MM.1S (cell line): ENCODE measurements around the gene FRK.

Experiments used
- EZH2 ChIP-seq: fragments of 300-600 bp; sonication (generic); optimal IDR thresholded peaks from 2 replicates; pipeline ENCODE3; 2017; ENCODE audit warnings: low read depth, mild to moderate bottlenecking, antibody characterized with exemption, low read length, mixed read lengths
- EZH2phosphoT487 ChIP-seq: fragments of 300-600 bp; sonication (generic); IDR thresholded peaks from 2 replicates; pipeline ENCODE4 v1.6.1; 2018; ENCODE audit warnings: antibody characterized with exemption, low read length
- TF ChIP-seq, protein P1 (sequence below): fragments of 300-600 bp; sonication (generic); IDR thresholded peaks from 2 replicates; pipeline ENCODE4 v1.5.1; 2016; ENCODE audit warnings: antibody characterized with exemption, low read length, mixed read lengths

DNA sequence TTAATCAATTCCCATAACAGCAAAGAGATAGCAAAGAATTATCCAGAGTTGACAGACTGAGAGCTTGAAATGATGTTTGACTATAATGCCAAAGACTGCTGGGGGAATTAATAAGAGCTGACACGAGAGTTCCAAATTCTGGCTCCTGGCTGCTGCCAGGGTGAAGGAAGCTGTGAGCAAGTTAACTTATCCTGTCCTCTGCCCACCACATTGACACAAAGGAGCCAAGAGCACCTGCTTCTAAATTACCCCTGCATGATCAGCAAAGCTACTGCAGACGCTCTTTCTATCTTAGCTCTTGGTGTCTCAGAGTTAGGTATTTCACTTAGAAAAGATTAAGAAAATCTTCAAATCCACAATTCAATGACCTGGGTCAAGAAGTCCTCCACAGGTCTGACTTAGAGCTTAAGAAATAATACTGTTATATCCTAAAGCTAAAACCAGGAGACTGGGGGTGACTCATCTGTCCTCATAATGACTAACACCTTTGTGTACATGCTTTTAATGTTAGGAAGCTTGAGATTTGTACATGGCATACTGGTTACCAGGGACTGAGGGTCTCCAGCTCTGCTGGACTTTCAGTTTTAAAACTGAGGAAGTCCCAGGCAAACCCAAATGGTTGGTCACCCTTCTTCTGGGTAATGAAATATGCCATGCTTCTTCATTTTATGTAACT, 13.2 kb upstream of the FRK start:
- TF ChIP-seq, protein P1, sequence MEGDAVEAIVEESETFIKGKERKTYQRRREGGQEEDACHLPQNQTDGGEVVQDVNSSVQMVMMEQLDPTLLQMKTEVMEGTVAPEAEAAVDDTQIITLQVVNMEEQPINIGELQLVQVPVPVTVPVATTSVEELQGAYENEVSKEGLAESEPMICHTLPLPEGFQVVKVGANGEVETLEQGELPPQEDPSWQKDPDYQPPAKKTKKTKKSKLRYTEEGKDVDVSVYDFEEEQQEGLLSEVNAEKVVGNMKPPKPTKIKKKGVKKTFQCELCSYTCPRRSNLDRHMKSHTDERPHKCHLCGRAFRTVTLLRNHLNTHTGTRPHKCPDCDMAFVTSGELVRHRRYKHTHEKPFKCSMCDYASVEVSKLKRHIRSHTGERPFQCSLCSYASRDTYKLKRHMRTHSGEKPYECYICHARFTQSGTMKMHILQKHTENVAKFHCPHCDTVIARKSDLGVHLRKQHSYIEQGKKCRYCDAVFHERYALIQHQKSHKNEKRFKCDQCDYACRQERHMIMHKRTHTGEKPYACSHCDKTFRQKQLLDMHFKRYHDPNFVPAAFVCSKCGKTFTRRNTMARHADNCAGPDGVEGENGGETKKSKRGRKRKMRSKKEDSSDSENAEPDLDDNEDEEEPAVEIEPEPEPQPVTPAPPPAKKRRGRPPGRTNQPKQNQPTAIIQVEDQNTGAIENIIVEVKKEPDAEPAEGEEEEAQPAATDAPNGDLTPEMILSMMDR, result no peak
- no peak for TF ChIP-seq EZH2phosphoT487
- TF ChIP-seq EZH2, result no peak
